ENCODE results near the gene SEPTIN5.

GRCh38 chr22:19719488-19720021, 5.3 kb downstream of the SEPTIN5 start:
- TF ChIP-seq JUNB (IDR thresholded peaks at IDR 0.05; ENCODE audit: unreplicated experiment), result no peak
- no peak for TF ChIP-seq CTCF (conservative IDR thresholded peaks at IDR 0.05; ENCODE audit: low read depth in 2 of 2)
